Activated effector memory CD4-positive, alpha-beta T cell treated with Interleukin-2 at 50 U/mL for 16 hours (primary cell): Measurements from ENCODE around the gene STXBP5L.
"Not testable (repeated sequence)": the region's sequence is repeated elsewhere in the genome, so short reads cannot be mapped to it uniquely, and the experiment has no call there.

Source experiments
- DNase-seq: peaks from one replicate; pipeline ENCODE4 v3.0.0-alpha.2; 2020

STXBP5L gene

DNA sequence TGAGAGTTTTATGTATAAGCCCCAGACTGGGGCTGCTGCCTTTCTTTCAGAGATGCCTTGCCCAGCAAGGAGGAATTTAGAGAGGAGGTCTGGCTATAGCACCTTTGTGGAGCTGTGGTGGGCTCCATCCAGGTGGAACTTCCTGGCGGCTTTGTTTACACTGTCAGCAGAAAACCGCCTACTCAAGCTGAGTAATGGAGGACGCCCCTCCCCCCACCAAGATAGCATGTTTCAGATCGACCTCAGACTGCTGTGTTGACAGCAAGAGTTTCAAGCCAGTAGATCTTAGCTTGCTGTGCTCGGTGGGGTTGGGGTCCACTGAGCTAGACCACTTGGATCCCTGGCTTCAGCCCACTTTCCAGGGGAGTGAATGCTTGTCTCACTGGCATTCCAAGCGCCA lies 155.6 kb downstream of the STXBP5L start:
- DNase-seq = no peak

DNA sequence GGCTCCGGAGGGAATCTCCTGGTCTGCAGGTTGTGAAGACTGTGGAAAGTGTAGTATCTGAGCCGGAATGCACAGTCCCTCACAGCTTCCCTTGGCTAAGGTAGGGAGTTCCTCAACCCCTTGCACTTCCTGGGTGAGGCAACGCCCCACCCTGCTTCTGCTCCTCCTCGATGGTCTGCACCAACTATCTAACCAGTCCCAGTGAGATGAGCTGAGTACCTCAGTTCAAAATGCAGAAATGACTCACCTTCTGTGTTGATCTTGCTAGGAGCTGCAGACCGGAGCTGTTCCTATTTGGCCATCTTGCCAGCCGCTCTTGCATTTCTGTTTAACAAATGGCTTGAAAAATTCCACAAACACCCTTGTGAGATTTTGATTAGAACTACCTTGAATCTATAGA lies 156.1 kb downstream of the STXBP5L start:
- no peak for DNase-seq

DNA sequence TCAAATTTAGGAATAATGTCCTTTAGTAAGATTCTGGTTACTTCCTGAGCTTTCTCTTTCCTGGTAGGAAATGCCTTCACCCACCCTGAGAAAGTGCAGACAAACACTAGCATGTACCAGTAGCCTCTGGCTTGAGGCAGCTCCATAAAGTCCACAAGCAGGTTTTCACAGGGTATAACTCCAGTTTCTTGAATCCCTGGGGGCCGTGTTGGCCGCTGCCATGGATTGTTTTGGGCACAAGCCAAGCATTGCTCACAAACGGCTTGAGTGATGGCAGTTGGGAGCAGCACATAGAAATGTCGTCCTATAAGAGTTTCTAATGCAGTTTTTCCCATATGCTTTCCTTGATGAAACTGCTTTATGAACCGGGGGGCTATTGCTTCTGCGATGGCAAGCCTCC lies 164.1 kb downstream of the STXBP5L start:
- DNase-seq = no peak

DNA sequence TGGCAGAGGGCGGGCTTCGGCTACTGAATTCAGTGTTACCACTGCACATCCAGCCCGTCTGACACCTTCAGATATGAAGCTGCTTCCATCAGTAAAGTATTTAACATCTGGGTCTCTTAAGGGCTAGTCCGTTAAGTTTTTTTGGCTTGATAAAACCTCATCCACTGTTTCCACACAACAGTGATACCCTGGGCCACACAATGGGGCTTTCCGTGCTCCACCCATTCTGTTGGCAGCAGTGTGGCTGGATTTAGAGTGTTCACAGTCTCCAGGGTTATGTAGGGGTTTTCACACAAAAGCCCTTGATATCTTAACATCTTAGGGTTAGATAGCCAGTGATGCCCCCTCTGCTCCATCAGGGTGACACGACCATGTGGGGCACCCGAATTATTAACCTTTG lies 165.0 kb downstream of the STXBP5L start:
- no peak for DNase-seq

DNA sequence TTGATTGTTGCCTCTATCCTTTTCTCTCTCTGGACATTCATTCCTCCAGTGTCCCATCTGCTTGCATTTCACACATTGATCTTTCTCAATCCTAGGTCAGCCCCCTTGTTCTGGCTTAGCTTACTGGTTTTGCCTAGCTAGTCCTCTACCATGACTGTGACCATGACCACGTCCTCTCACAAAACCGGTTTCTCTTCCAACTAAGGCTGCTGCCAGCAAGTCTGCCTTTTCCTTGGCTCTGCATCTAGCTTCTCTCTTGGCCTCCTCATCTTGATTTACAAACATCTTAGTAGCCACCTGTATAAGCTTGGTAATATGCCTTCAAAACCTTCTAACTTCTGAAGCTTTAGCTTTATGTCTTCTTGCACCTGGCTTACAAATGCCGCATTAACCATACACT lies 167.2 kb downstream of the STXBP5L start:
- DNase-seq = no peak

DNA sequence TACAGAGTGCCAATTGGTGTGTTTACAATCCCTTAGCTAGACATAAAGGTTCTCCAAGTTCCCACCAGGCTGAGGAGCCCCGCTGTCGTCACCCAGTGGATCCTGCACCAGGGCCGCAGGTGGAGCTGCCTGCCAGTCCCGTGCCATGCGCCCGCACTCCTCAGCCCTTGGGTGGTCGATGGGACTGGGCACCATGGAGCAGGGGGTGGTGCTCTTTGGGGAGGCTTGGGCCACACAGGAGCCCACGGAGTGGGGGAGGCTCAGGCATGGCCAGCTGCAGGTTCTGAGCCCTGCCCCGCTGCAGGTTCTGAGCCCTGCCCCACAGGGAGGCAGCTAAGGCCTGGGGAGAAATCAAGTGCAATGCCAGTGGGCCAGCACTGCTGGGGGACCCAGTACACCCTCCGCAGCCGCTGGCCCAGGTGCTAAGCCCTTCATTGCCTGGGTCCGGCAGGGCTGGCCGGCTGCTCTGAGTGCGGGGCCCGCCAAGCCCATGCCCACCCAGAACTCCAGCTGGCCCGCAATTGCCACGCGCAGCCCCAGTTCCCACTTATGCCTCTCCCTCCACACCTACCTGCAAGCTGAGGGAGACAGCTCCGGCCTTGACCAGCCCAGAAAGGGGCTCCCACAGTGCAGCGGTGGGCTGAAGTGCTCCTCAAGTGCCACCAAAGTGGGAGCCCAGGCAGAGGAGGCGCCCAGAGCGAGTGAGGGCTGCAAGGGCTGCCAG lies 170.5 kb downstream of the STXBP5L start:
- DNase-seq = not testable (repeated sequence)

DNA sequence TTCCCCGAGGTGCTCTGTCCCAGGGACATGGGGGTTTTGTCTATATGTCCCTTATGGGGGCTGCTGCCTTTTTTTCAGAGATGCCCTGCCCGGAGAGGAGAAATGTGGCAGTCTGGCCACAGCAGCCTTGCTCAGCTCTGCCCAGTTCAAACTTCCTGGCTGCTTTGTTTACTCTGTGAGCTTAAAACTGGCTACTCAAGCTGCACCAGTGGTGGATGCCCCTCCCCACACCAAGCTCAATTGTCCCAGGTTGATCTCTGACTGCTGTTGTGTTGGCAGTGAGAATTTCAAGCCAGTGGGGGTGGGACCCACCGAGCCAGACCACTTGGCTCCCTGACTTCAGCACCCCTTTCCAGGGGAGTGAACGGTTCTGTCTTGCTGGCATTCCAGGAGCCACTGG lies 188.9 kb downstream of the STXBP5L start:
- DNase-seq = no peak

DNA sequence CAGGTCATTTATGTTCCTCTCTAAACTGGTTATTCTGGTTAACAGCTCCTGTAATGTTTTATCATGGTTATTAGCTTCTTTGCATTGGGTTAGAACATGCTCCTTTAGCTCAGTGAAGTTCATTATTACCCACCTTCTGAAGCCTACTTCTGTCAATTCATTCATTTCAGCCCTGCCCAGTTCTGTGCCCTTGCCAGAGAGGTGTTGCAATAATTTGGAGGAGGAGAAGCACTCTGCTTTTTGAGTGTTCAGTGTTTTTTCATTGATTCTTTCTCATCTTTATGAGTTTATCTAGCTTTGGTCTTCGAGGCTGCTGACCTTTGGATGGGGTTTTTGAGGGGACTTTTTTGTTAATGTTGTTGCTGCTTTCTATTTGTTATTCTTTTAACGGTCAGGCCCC lies 203.1 kb downstream of the STXBP5L start:
- DNase-seq = not testable (repeated sequence)

DNA sequence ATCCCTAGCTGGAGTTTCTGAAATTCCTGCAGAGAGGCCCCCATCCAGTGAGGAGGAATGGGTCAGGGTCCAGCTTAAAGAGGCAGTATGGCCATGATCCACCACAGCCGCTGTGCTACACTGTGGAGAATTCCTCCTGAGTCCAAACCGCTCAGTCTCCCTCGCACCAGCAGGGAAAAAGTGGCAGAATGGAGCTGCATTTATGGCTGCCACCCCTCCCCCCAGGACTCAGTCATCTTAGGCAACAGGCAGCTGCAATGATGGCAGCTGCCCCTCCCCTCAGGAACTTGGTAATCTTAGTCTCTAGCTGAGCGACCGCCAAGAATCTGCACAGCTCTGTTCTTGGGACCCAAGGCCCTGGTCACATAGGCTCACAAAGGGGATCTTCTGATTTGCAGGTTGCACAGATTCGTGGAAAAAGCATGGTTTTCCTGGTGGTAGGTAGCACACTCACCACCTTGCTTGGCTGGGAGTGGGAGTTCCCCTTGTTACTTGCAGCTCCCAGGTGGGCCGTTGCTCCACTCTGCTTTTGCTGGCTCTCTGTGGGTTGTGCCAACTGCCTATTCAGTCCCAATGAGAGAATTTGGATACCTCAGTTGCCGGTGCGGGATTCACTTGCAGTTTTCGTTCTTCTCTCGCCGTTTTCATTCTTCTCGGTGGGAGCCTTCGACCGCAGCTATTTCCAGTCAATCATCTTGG lies 204.1 kb downstream of the STXBP5L start:
- no peak for DNase-seq

DNA sequence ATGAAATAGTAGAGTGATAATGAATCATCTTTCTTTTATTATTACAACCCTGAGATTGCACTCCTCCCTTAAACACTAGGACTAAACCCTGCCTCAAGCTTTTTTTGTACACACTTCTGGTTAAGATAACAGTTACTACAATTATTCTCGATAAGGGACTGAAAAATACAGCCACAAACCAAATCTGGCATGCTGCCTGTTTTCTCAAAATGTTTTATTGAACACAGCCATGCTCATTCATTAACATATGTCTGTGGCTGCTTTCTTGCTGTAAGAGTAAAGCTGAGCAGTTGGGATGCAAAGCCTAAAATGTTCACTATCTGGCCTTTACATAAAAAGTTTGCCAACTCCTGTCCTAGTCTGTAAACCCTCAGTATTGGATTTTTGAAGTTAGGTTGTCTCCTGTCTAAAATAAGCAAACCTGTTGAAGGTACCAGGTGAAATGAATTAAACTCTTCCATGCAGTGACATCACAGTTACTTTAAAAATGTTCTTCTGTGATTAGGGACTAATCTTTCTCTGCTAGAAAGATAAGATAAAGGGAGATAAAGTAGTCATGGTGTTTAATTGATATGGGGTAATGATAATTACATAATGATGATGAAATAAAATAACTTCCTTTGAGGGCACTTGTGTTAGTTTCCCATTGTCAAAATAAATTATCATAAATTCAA lies 218.2 kb downstream of the STXBP5L start:
- DNase-seq = no peak

DNA sequence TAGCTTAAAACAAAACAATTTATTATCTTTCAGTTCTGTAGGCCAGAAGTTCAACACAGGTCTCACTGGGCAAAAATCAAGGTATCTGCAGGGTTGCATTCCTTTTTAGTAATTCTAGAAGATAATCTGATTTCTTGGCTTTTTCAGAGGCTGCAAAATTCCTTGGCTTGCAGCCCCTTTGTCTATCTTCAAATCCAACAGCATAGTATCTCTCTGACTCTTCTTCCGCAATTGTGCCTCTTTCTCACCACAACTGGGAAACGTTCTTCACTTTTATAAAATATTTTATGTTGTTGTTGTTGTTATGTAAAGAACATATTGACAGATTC lies 218.7 kb downstream of the STXBP5L start:
- no peak for DNase-seq

DNA sequence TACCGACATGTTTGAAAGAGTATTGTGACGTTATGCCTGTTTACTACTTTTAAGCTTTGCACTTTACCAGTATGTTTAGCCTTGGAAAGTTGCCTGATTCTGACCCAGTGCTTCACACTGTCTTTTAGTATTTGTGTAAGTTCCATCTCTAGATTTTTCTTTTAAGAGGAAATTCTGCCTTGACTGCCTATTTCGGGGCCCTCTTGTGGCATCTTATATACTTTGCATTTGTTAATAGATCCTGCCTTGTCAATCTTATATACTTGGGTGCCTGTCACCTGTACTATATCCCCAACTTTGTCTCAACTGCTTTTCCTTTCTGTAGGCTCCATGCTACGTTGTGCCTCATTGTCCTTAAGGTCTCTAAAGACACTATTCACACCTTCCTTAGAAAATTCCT lies 244.6 kb downstream of the STXBP5L start:
- DNase-seq = no peak

DNA sequence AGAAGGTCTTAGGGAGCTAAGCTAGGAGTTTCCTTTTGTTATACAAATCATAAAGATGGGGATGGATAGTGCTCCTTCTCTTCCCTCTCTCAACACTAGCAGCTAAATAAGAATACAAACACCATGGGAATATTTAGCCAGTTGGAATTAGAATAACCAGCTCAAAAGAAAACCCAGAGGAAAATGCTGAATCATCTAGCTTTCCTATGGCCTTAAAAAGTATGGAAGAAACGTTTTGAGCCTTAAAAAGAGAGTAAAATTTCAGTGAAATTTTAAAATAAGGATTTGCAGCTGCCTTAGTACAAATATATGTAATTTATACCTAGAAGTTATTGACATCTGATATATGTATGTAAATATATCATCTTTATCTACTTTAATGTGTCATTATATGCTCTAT lies 245.8 kb downstream of the STXBP5L start:
- no peak for DNase-seq

DNA sequence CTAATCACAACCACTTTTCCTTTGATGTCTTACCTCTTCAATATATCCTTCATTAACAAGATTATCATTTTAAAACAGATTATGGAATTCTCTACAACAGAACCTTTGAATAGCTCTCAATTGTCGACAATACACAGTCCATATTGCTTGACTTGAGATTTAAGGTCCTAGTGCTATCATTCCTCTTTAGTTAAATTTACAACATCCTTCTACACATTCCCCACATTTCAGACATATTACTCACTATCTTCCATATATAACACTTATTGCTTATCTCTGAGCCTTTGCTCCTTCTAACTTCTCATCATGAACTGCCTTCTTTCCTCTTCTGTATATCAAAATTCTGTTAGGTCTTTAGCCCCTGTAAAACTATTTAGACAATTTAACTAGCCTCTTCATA lies 247.0 kb downstream of the STXBP5L start:
- DNase-seq = no peak

DNA sequence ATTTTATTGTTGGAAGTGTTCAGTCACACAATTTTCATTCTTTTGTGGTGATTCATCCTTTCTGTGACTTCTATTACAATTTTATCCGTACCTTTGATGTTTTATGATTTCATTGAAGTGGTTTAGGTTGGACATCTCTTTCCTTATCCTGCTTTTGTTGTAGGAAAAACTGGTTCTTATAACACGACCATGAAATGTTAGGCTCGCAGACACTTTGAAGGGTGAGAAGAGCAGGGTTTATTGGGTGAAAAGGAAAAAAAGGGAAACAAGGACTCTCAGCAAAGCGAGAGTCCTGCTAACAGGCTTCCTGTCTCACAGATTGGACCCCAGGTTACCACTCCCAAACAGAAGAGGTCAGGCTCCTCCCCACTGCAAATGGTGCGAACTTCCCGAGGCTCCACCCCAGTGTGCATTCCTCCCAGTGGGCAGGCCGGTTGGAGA lies 257.4 kb downstream of the STXBP5L start:
- no peak for DNase-seq

DNA sequence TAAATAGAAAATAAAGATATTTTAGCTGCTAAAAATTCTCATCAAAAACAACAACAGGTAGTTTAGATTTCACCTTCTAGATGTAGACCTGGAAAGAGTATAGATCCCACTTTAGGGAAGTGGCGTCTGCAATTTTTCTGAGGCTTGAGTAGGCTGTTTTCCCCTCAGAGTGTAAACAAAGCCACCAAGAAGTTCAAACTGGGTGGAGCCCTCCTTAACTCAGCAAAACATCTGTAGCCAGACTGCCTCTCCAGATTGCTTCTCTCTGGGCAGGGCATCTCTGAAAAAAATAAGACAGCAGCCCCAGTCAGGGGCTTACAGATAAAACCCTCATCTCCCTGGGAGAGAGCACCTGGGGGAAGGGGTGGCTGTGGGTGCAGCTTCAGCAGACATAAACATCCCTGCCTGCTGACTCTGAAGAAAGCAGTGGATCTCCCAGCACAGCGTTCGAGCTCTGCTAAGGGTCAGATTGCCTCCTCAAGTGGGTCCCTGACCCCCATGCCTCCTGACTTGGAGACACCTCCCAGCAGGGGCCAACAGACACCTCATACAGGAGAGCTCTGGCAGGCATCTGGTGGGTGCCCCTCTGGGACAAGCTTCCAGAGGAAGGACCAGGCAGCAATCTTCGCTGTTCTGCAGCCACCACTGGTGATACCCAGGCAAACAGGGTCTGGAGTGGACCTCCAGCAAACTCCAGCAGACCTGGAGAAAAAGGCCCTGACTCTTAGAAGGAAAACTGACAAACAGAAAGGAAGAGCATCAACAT lies 259.6 kb downstream of the STXBP5L start:
- DNase-seq = no peak

DNA sequence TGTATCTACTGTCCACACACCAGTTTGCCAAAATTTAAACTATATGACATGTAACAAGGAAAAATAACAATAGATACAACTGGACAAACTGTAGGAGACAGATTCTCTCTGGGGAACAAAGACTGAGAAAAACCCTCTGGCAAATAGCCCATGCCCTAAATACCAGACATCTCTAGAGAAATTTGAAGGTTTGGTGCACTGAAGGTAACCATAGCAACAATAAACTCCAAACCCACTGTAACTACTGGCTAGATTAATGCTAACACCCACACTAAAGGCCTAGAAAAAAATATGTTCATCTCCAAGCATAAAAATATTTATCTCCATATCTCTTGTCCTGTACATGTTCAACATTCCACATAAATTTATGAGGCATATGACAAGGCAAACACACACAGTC lies 267.1 kb downstream of the STXBP5L start:
- no peak for DNase-seq

DNA sequence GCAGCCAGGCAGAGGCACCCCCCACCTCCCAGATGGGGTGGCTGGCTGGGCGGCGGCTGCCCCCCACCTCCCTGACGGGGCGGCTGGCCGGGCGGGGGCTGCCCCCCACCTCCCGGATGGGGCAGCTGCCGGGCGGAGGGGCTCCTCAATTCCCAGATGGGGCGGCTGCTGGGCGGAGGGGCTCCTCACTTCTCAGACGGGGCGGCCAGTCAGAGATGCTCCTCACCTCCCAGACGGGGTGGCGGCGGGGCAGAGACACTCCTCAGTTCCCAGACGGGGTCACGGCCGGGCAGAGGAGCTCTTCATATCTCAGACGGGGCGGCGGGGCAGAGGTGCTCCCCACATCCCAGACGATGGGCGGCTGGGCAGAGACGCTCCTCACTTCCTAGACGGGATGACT lies 282.6 kb downstream of the STXBP5L start:
- DNase-seq = not testable (repeated sequence)

DNA sequence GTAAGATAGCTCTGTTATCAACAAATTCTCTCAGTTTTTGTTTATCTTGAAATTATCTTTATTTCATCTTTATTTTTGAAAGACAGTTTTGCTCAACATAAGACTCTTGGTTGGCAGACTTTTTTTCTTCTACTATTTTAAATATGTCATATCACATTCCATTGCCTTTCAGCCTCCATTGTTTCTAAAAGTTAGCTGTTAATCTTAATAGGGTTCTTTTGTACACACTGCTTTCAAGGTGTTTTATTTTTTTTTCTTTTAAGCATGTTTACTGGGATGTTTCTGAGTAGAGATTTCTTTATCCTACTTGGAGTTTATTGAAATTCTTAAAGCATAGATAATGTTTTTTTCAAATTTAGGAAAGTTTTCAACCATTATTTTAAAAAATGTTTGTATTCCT lies 294.6 kb downstream of the STXBP5L start:
- no peak for DNase-seq

DNA sequence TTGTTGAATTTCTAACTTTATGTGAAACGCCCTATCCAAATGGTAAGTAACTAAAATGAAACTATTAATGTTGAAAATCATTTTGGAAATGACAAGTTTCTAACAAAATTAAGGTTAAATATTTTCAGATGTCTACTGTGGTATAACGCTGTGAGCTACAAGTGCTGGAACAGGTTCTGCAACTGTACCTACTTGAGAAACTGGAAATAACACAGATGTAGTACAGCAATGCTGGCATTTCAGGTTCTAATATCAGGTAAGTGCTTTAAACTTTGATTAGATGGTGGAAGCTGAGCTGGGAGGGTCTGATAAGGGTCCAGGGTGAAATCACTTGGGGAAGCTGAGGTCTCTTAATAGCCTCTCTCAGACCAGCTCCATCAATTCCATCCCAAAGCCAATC lies 315.1 kb downstream of the STXBP5L start:
- DNase-seq = no peak

DNA sequence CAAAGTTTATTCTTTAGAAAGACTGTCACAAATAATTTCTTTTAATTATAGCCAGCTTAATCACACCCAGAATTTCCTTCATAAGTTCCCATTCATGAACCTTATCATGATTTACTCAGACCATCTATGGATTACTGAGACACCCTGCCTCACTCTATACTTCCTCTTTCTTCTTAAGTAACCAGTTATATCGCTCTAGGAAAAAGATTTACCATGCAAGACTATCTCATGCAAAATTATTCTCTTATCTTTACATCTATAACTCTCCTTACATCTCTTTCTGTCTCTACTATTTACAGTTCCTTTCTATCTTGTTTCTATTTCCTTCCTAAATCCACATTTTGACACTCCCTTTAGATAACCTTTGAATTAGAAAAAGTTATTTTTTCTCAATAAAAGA lies 321.0 kb downstream of the STXBP5L start:
- DNase-seq = no peak

DNA sequence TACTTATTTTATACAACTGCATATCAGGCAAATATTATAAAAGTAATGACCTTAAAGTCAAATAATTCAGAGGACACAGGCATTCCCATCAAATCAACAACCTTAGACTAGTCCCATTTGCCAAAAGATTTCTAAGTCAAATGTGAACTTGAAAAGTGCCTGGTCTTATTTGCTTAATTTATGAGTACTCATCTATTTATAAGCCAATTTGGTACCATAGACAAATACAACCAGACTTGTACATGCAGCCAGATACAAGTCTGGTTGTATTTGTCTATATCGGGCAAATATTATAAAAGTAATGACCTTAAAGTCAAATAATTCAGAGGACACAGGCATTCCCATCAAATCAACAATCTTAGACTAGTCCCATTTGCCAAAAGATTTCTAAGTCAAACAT lies 322.2 kb downstream of the STXBP5L start:
- DNase-seq = not testable (repeated sequence)

DNA sequence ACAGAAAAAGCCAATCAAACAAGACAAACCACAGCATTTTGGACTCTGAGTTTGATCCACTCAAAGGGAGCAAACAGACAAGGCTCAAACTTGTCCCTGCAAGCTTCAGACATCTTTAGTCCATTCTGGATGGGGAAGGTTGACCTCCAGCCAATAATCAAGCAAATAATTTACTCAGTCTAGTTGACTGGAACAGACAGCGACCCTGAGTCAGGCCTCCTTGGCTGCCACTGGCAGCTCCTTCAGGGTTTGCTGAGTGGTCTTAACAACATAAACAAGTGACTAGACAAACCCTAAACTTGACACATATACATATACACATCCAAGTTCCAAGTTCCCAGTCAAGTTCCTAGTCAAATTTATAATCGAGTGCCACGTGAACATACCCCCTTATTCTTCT lies 323.9 kb downstream of the STXBP5L start:
- no peak for DNase-seq
